ENCODE results near the gene FOXL1.
"Not testable (repeated sequence)": the region's sequence is repeated elsewhere in the genome, so short reads cannot be mapped to it uniquely, and the experiment has no call there.

Gene FOXL1

GRCh38 chr16:86577314-86577971 is 906 bp upstream of the FOXL1 start:
- Mint-ChIP-seq H3K27me3 (peaks cover 95% of the 10 kb centered on the region), H3K27ac (no peak overlapping the region), H3K36me3 (no peaks in the 10 kb centered on the region), H3K9me3 (no peaks in the 10 kb centered on the region), H3K4me3 (peak overlapping the region; percentile 15), H3K4me1 (peaks cover 12% of the 10 kb centered on the region)
- CTCF ChIA-PET, result no interaction called here
- no peak for DNase-seq

DNA sequence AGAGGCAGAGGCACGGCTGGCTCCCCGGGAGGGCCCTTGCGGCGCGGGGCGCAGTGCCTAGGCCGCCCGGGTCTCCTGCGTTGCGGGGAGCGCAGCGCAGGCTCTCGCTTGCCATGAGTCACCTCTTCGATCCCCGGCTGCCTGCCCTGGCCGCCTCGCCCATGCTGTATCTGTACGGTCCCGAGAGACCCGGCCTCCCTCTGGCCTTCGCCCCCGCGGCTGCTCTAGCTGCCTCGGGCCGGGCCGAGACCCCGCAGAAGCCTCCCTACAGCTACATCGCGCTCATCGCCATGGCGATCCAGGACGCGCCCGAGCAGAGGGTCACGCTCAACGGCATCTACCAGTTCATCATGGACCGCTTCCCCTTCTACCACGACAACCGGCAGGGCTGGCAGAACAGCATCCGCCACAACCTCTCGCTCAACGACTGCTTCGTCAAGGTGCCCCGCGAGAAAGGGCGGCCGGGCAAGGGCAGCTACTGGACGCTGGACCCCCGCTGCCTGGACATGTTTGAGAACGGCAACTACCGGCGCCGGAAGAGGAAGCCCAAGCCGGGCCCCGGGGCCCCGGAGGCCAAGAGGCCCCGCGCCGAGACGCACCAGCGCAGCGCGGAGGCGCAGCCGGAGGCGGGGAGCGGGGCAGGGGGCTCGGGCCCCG is 390 bp downstream of the FOXL1 start:
- H3K9me3 Mint-ChIP-seq, result no peaks in the 10 kb centered on the region
- H3K4me3 Mint-ChIP-seq, result no peak overlapping the region
- DNase-seq, result no peak
- H3K27me3 Mint-ChIP-seq, result peaks cover 86% of the 10 kb centered on the region
- no peak overlapping the region for H3K27ac Mint-ChIP-seq
- peaks cover 12% of the 10 kb centered on the region for H3K4me1 Mint-ChIP-seq
- CTCF ChIA-PET, result no interaction called here
- no peaks in the 10 kb centered on the region for H3K36me3 Mint-ChIP-seq

DNA sequence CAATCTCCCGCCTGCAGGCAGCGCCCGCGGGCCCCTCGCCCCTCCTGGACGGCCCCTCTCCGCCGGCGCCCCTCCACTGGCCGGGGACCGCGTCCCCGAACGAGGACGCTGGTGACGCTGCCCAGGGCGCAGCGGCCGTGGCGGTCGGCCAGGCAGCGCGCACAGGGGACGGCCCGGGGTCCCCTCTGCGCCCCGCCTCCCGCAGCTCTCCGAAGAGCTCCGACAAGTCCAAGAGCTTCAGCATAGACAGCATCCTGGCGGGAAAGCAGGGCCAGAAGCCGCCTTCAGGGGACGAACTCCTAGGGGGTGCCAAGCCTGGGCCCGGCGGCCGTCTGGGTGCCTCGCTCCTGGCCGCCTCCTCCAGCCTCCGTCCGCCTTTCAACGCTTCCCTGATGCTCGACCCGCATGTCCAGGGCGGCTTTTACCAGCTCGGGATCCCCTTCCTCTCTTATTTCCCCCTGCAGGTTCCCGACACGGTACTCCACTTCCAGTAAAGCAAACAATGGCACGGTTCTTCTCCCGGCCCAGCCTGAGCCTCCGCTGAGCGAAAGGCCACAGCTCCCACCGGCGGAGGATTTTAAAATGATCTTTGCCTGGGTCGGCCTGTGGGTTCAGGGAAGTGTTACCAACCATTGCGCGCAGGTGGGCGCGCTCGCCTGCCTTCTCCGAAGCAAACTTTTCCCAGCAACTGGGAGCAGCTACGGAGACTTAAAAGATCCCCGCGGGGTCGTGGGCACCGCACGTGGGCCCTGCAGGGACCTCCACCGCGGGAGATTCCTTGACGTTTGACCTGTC is 1.1 kb downstream of the FOXL1 start:
- H3K27ac Mint-ChIP-seq, result peak overlapping the region; percentile 45
- H3K9me3 Mint-ChIP-seq, result no peaks in the 10 kb centered on the region
- no peaks in the 10 kb centered on the region for H3K36me3 Mint-ChIP-seq
- peaks cover 85% of the 10 kb centered on the region for H3K27me3 Mint-ChIP-seq
- CTCF ChIA-PET, result interaction anchor here (1.1 kb wide), 1 partner anchor 15 kb away, joined by 5 read pairs; no protein-coding TSS in a partner anchor
- no peak overlapping the region for H3K4me3 Mint-ChIP-seq
- H3K4me1 Mint-ChIP-seq, result peaks cover 12% of the 10 kb centered on the region
- no peak for DNase-seq

DNA sequence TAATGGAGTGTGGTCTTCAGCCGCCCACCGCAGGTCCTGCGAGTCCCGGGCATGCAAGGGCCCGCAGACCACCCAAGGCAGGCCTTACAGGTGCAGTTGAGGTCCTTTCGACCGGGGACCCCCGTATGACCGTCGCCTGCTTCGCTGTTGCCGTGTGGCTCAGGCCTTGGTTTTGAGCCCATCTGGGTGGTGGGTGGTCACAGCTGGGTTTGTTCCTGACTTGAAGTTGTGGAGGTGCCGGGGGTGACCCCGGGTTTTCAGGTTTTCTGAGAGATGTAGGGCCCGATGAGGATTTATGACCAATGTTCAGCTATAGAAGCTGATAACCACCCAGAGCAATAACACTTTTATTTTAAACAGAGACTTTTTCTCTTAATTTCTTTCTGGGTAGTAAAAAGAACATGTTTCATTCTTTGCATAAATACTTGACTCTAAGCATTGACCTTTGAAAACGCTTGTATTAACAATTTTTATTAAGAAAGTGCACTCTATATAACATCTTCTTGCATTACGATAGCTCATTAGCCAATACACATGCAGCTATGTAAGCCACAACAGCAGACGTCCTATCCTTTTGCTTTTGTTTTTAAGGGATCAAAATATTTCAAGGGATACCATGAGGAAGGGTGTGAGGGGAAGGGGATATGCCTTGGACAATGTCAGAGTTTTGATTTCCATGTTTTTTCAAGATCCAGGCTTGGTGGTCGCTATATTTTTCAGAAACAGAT is 1.9 kb downstream of the FOXL1 start:
- CTCF ChIA-PET, result interaction anchor here (1.1 kb wide), 1 partner anchor 16 kb away, joined by 5 read pairs; no protein-coding TSS in a partner anchor
- no peak overlapping the region for H3K4me3 Mint-ChIP-seq
- H3K9me3 Mint-ChIP-seq, result no peaks in the 10 kb centered on the region
- peaks cover 81% of the 10 kb centered on the region for H3K27me3 Mint-ChIP-seq
- H3K36me3 Mint-ChIP-seq, result no peaks in the 10 kb centered on the region
- DNase-seq, result no peak
- H3K27ac Mint-ChIP-seq, result no peak overlapping the region
- peaks cover 12% of the 10 kb centered on the region for H3K4me1 Mint-ChIP-seq

DNA sequence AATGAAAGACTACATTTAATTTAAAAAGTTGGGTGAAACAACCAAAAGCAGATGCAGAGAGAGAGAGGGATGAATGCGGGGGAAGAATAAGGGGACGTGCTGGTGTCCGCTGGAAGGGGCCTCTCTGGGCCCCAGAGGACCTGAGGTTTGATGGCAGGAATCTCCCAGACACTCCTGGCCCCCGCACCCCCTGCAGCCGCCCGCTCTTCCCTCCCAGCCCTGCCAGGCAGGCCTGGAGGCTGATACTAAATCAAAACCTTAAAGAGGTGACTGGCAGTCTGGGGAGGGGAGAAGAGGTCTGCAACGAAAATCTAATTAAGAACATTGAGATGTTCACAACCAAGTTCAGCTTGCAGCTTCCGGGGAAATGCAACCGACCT is 2.4 kb downstream of the FOXL1 start:
- no peak for DNase-seq
- no peaks in the 10 kb centered on the region for H3K36me3 Mint-ChIP-seq
- no peak overlapping the region for H3K27ac Mint-ChIP-seq
- H3K4me3 Mint-ChIP-seq, result no peak overlapping the region
- no peaks in the 10 kb centered on the region for H3K9me3 Mint-ChIP-seq
- CTCF ChIA-PET, result no interaction called here
- H3K4me1 Mint-ChIP-seq, result peaks cover 12% of the 10 kb centered on the region
- H3K27me3 Mint-ChIP-seq, result peaks cover 76% of the 10 kb centered on the region

GRCh38 chr16:86581458-86581857 is 3.1 kb downstream of the FOXL1 start:
- Mint-ChIP-seq H3K27ac (no peak overlapping the region), H3K36me3 (no peaks in the 10 kb centered on the region), H3K27me3 (peaks cover 69% of the 10 kb centered on the region), H3K4me1 (peaks cover 8% of the 10 kb centered on the region), H3K4me3 (no peak overlapping the region), H3K9me3 (no peaks in the 10 kb centered on the region)
- DNase-seq, result peak; percentile 11
- CTCF ChIA-PET, result no interaction called here

GRCh38 chr16:86584071-86584685 is 5.8 kb downstream of the FOXL1 start:
- no peak for DNase-seq
- Mint-ChIP-seq H3K9me3 (no peaks in the 10 kb centered on the region), H3K36me3 (no peaks in the 10 kb centered on the region), H3K4me3 (no peak overlapping the region), H3K27me3 (peaks cover 42% of the 10 kb centered on the region), H3K27ac (no peak overlapping the region), H3K4me1 (peaks cover 2% of the 10 kb centered on the region)
- CTCF ChIA-PET, result no interaction called here

DNA sequence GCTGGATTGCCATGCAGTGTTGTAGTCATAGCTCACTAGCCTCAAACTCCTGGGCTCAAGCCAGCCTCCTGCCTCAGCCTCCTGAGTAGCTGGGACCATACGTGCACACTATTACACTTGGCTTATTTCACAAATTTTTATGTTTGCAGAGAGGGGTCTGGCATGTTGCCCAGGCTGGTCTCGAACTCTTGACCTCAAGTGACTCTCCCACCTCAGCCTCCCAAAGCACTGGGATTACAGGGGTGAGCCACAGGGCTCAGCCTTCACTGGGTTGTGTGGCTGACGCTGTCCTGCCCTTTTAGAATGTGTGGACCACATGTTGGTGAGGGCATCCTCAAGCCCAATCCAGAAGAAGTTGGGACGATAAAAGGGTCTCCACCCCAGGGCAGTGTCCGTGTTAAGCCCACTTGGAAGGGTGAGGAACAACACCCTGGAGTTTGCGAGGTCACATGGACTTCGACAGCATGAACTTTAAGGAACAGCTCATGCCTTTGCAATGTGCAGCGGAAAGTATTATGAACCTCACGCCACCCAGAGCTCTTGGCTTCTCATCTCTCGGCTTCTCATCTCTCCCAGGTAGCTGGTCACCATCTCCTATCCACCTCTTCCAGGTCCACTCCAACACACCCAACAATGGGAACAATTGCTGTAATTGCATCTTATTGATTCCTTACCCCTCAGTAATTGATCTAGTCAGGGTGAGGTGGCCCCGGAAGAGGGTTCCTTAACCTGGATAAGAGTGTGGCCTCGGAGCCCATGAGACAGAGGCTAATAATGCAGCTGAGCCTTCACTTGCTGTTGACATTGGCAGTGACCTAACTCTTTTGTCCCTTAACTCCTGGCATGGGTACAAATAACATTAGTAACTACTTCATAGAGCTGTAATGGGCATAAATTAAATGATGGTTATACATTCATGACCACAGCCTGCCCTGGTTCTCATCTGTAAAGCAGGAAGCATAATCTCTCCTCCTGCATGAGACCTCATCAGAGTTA is 6.7 kb downstream of the FOXL1 start:
- no peaks in the 10 kb centered on the region for H3K4me1 Mint-ChIP-seq
- no peak for DNase-seq
- CTCF ChIA-PET, result no interaction called here
- no peak overlapping the region for H3K27ac Mint-ChIP-seq
- H3K9me3 Mint-ChIP-seq, result no peaks in the 10 kb centered on the region
- no peak overlapping the region for H3K4me3 Mint-ChIP-seq
- peaks cover 34% of the 10 kb centered on the region for H3K27me3 Mint-ChIP-seq
- no peaks in the 10 kb centered on the region for H3K36me3 Mint-ChIP-seq

- no peak overlapping the region for H3K27ac Mint-ChIP-seq
- H3K36me3 Mint-ChIP-seq, result no peaks in the 10 kb centered on the region
- H3K9me3 Mint-ChIP-seq, result no peaks in the 10 kb centered on the region
- CTCF ChIA-PET, result no interaction called here
- no peak overlapping the region for H3K4me3 Mint-ChIP-seq
- no peaks in the 10 kb centered on the region for H3K4me1 Mint-ChIP-seq
- peaks cover 25% of the 10 kb centered on the region for H3K27me3 Mint-ChIP-seq
- no peak for DNase-seq
Measured at GRCh38 chr16:86585821-86586611, 7.7 kb downstream of the FOXL1 start.

GRCh38 chr16:86587487-86587886 is 9.1 kb downstream of the FOXL1 start:
- CTCF ChIA-PET, result no interaction called here
- DNase-seq, result no peak
- Mint-ChIP-seq H3K4me1 (no peaks in the 10 kb centered on the region), H3K36me3 (no peaks in the 10 kb centered on the region), H3K9me3 (no peaks in the 10 kb centered on the region), H3K27me3 (peaks cover 14% of the 10 kb centered on the region), H3K27ac (no peak overlapping the region), H3K4me3 (no peak overlapping the region)

DNA sequence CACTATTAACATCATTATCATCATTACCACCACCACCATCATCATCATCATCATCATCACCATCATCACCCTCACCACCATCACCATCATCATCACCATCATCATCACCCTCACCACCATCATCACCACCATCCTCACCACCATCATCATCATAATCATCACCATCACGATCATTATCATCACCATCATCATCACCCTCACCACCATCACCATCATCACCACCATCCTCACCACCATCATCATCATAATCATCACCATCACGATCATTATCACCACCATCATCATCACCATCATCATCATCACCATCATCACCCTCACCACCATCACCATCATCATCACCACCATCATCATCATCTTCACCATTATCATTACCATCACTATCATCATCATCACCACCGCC is 9.6 kb downstream of the FOXL1 start:
- H3K27ac Mint-ChIP-seq, CTCF ChIA-PET, H3K36me3 Mint-ChIP-seq, H3K9me3 Mint-ChIP-seq, DNase-seq, H3K4me3 Mint-ChIP-seq, H3K4me1 Mint-ChIP-seq: not testable (repeated sequence)
- H3K27me3 Mint-ChIP-seq, result peaks cover 17% of the 10 kb centered on the region

DNA sequence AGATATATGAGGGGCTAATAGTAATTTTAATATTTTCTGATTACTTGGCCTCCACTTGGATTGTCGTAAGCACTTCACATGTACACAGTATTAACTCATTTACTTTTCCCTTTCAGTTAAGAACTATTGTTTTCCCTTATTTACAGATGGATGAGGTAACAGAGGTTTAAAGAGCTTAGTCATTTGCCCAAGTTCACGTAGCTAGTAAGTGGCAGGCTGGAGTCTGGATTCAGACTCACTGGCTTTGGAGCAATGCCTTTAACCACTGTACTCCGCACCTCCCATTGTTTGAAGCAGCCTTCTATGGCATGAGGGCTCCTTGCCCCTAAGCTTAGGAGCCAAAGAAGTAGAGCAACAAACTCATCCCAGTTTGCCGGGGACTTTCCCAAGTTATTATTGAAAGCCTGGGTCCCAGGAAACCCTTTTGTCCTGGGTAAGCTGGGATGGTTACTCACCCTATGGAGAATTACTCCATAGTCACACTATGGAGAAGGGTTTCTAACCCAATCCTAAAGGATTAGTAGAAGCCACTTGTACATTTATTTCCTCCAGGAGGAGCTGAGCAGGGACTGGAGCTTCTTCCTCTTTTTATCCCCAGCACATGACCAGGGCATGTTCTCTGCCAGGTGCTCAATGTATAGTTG is 12.3 kb downstream of the FOXL1 start:
- DNase-seq, result no peak
- Mint-ChIP-seq H3K4me1 (peaks cover 7% of the 10 kb centered on the region), H3K27ac (no peak overlapping the region), H3K27me3 (peaks cover 18% of the 10 kb centered on the region), H3K9me3 (no peaks in the 10 kb centered on the region), H3K36me3 (no peaks in the 10 kb centered on the region), H3K4me3 (no peak overlapping the region)
- CTCF ChIA-PET, result no interaction called here

Measured in activated naive CD4-positive, alpha-beta T cell treated with anti-CD3 and anti-CD28 coated beads, Interleukin-2, amount 10 ng/mL, durations not matched to agents 7 days and 5 days (primary cell).